Stimulated activated CD4-positive, alpha-beta T cell treated with anti-CD3 and anti-CD28 coated beads, Interleukin-12 subunit alpha, Interleukin-12 subunit beta, amount 100 ng/mL, for 24 hours (primary cell): ENCODE data around the gene DCAF4L1.

ENCODE experiments used
- DNase-seq, 2 experiments: peaks; one replicate each; pipeline ENCODE4 v3.0.0-alpha.2; 2020; ENCODE audit warnings: low read depth in 2 of 2

DCAF4L1 gene, protein sequence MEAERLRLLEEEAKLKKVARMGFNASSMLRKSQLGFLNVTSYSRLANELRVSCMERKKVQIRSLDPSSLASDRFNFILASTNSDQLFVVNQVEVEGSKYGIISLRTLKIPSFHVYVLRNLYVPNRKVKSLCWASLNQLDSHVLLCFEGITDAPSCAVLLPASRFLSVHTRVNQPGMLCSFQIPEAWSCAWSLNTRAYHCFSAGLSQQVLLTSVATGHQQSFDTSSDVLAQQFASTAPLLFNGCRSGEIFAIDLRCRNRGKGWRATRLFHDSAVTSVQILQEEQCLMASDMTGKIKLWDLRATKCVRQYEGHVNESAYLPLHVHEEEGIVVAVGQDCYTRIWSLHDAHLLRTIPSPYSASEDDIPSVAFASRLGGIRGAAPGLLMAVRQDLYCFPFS

DNA sequence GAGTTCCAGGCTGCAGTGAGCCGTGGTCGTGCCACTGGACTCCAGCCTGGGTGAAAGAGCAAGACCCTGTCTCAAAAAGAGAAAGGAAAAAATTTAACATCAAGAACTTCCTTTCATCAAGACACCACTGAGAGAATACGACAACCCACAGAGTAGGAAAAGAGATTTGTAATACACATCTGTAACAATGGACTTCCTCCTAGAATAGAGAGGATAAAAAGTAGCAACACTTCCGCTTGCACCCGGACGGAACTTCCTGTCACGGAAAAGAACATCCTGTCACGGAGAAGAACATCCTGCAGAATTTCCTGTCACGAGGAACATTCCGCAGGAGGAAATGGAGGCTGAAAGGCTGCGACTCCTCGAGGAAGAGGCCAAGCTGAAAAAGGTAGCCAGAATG is at the start of gene DCAF4L1:
Gene DCAF4L1 (plus strand): TSS at position 301 of the 400 bp plus-strand sequence. CDS start 37 bp downstream, at position 338.
- DNase-seq: no peak

DNA sequence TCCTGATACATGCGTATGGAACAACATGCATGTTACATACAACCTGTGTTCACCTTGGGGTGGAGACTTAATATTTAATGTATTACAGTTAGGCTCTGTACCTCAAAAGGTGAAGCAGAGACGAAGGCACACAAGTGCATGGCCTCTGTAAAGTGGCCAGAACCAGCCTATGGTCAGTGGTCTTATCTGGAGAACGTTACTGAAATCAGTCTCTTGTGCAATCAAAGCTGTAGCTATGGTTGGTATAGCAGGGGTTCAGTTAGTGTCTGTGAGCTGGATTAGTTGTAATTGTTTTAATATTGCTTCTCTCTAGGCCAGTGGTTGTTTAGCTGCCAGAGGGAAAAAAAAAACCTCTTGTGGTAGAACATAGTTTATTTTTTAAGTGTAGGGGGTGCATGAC is 48.6 kb upstream of the DCAF4L1 start:
- DNase-seq: no peak

DNA sequence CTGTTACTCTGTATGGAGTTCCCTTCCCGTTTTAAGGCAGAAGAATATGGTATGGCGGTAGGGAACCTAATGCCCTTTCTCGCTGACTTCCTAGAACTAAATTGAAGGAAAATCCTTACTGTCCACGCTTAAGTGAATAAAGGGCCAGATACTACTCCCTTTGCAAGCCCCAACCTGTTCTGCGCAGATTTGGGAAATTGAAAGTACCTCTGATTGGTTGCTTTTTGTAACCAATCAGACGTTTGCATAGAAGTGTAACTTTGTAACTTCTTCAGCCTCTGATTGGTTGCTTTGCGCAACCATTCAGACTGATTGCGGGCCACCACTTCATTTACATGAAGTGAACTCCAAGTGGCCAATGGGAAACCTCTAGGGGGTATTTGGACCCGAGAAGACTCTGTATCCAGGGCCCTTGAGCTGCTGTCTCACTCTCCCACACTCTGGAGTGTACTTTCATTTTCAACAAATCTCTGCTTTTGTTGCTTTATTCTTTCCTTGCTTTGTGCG is 47.5 kb upstream of the DCAF4L1 start:
- no peak for DNase-seq

DNA sequence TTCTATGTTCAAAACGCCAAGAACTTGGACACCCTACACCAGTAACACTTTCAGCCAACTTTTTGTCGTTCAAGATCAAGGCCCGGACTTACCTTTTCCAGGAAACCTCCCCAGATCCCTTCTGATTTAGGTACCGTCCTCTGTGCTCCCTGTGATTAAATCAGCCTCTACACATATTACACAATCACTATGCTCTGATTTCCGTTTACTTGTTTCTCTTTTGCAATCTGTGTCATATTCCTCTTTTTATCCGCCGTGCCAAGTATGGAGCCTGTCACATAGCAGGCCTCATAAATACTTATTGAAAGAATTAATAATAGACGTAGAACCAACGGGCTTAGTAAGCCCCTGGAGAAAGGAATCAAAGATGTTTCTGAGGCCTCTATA is 47.0 kb upstream of the DCAF4L1 start:
- no peak for DNase-seq

DNA sequence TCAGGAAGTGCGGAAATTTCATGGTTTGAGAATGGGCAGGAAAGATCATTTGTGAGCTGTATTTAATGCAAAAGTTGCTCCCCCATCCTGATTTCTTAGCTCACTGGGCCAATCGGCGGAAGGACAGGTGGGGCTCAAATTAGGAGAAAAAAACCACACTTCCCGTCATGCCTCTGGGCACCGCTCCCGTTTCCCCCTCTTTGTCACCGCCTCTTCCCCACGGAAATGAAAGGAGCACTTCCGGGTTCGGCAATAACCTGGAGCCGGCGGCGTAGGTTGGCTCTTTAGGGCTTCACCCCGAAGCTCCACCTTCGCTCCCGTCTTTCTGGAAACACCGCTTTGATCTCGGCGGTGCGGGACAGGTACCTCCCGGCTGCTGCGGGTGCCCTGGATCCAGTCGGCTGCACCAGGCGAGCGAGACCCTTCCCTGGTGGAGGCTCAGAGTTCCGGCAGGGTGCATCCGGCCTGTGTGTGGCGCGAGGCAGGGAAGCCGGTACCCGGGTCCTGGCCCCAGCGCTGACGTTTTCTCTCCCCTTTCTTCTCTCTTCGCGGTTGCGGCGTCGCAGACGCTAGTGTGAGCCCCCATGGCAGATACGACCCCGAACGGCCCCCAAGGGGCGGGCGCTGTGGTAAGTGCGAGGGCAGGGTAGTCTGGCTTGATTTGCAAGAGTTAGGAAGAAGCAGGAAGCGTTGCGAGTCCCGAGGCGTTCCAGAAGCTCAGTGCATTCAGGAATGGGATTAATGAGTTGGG is 46.5 kb upstream of the DCAF4L1 start, which contains the start of gene TMEM33:
Gene TMEM33 (plus strand): TSS at position 529 of the 751 bp plus-strand sequence. CDS start 56 bp downstream, at position 585.
- peak; percentile 67 to 74 for DNase-seq

DNA sequence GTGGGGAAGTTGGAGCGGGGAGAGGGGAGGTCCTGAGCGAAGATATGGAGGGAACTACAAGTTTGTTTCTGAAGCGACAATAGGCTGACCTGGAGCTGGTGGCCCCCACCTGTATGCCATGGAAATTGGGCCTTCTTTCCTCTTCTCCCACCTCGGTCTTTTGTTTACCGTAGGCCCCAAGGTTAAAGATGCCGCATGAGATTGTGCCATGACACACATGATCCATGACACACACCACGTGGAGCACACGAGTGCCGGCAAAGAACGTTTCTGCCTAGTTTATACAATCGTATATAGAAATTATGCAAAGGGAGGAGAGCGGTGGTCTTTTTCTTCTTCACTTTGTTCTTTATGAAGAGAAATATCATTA is 45.9 kb upstream of the DCAF4L1 start:
- DNase-seq: peak in 1 of 2 experiments; percentile 14

DNA sequence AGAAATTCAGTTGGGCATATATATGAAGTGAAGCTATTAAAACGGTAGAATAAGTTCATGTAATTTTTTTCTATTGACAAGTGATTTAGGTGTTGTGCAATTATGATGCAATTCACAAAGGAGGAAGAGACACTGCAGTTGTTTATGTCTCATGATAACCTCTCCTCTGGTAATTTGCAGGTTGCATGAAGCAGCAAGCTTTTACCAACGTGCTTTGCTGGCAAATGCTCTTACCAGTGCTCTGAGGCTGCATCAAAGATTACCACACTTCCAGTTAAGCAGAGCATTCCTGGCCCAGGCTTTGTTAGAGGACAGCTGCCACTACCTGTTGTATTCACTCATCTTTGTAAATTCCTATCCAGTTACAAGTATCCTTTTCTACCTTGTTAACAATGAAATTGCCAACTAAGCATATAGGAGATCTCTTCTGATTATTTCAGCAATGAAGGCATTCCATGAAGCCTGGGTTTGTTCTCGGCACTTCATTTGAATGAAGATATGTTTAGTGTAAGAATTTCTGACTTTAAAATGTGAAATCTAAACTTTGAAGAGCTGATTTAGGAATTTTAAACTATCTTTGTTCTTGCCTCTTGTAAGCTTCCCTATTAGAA is 42.4 kb upstream of the DCAF4L1 start:
- DNase-seq: no peak

DNA sequence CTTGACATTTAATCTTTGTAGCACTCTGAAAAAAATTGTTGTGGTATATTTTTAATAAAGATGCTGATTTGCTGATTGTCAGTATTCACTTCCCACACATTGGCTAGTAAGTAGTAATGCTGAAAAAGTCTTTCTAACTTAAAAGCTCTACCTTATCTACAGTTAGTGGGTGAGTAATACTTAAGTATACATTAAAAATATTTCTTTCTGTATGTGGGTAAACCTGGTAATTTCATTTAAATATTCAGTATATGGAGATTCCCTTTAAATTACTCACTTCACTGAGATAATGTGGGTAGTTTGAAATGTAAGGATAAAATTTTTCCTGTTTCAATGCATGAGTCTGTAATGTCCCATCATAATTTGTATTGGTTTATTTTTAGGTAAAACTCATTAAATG is 40.7 kb upstream of the DCAF4L1 start:
- no peak for DNase-seq

DNA sequence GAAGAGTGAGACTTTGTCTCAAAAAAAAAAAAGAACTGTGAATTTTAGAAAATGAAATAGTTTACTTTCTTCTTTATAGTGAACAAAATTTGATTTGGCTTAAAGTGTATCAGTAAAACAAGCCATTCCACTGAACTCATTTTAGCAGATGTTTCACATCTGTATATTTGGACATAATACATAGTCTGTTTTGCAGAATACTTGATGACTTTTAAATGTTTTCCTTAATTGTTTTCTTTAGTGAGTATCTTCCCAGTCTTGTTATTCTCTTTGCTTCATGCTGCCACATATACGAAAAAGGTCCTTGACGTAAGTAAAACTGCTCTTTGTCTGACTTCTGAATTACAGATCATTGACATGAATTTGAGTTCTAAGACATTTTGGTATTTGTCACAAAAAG is 38.0 kb upstream of the DCAF4L1 start:
- no peak for DNase-seq

DNA sequence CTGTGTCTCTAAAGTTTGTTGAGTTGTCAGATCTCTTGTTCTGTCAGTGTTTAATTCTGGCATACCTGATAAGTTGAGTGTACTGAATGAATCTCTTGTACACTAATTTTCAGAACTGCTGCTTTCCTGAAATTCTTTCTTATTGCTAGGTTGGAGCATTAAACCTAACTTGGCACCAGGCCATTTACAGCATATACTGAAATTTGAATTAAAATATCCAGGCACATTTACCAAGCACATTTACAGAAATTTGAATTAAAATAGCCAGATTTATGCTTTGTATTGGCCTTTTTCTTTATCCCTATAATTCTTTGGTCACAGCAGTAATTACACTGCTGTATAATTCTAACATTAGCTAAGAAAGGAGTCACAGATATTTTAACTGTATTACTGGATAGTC is 37.5 kb upstream of the DCAF4L1 start:
- DNase-seq: no peak

DNA sequence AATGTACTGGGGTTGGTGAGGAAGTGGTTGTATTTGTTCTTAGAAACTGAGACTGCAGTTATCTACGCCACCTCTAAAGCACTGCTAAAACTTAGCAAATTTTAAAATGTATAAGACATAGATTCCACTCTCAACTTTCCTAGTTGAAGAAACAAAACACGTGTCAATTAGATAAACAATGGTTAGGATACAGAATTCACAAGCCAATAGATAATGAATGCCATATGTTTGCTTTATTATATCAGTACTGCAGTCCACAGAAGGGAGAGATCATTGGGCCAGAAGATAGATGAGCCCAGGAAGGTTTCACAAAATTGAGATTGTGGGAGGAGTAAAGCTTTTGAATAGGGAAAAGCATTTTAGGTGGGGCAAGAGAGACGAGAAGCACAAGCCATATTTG is 32.0 kb upstream of the DCAF4L1 start:
- DNase-seq: no peak

DNA sequence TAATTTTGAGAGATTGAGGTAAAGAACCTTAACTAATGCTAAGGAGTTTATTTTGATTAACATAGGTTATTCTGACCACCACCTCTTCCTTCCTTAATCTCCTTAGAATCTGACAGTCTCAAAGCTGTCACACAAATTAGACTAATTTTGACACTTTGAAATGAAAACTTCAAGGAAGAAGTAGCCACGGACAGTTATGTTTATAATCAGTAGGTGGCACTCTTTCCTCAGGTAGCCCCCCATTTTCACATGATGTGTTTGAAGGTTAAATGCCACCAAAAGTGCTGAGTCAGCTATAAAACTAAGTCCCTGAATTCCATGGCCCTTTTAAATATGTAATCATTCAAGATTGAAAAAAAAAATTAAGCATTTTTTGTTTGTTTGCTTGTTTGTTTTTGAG is 23.9 kb upstream of the DCAF4L1 start:
- DNase-seq: no peak

DNA sequence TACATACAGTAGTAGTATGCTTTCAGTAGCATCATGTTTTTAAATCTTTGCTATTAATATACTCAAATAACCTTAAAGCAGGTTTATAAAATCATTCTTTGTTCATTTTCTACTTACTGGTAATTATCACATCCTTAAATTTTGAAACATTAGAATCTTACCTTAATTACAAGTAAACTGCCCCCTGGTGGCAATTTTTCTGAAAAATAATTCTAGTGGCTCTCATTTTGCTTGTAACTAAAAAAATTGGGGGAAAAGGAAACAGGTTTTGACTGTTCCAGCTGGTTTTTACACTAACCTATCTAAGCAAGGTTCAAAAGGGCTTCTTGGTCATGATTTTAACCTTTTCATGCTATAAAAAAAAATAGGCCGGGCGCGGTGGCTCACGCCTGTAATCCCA is 18.5 kb upstream of the DCAF4L1 start:
- DNase-seq: no peak

DNA sequence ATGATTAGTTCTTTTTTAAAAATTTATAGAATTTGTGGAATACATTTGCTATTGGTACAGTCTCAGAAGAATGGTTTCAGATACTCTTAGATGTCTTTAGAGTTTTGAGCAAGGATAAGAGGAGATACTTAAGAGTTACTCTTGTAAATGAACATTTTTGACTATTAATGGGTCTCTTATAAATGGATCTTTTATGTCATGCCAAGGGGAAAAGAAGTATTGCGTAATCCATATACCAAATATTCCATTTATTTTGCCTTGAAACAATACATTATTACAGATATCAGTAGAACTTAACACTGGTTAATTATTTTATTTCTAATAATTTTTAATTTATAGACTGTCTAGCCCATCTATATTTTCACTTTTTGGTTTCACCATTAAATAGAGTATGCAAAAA is 17.2 kb upstream of the DCAF4L1 start:
- DNase-seq: no peak

DNA sequence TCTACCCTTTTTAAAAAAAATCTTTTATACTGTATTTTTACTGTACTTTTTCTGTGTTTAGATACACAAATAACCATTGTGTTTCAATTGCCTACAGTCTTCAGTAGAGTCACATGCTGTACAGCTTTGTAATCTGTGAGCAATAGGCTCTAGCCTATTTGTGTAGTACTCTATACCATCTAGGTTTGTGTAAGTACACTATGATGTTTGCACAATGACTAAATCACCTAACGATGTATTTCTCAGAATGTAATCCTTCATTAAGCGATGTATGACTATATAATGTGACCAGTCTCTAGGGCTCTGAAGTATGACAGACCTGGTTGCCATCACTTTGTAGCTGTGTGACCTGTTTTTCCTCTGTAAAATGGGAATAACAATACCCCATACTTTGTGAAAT is 14.2 kb upstream of the DCAF4L1 start:
- DNase-seq: no peak

DNA sequence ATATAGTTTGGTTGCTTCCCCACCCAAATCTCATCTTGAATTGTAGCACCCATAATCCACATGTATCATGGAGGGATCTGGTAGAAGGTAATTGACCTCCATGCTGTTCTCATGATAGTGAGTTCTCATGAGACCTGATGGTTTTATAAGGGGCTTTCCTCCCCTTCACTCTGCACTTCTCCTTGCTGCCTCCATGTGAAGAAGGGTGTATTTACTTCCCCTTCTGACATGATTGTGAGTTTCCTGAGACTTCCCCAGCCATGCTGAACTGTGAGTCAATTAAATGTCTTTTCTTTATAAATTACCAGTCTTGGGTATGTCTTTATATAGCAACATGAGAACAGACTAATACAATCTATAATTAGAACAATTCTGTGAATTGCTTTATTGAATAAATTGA is 11.9 kb upstream of the DCAF4L1 start:
- no peak for DNase-seq

DNA sequence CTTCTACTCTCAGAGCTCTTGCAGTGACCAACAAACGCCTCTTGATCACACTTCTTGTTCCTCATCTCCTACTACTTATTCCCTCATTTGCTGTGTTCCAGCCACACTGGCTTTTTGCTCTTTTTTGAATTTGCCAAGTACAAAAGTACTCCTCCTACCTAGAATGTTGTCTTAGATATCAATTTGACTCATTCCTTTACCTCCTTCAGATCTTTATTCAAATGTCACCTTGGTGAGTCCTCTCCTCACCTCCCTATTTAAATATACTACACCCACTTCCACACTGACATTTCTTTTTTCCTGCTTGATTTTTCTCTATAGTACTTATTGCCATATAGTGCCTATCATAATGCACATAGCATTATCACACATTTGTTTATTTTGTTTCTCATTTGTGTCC is 6.2 kb upstream of the DCAF4L1 start:
- no peak for DNase-seq

DNA sequence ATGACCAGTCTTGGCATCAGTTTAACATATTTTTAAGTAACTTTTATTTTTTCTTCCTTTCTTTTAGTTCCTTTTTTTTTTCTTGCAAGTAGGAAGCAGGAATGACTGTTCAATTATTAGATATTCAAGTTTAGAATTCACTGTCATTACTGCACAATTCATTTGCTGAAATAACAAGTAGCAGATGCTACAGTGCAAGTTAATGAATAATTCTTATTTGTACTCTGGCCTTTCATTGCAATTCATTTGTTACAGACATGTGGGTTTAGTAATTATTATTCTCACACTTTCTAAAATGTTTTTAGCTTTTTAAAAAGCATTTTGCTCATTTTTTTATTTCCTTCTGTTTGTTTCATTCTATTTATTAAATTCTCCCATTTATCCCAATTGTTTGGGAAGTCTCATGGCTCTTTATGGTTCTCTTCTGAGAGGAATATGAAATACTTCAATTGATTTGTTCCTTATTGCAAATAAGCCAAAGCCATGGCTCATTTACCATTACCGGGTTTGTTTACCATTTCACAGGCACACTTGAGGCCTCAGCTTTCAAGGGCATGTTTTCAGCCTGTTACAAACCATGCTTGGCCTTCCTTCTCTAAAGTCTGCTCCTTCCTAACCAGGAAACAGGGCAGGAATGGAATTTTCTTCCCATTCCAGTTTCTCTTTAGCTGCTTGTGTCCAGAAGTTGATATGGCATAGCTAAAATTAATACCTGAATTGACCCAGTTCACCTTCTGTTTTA is 4.6 kb upstream of the DCAF4L1 start:
- DNase-seq: no peak

DNA sequence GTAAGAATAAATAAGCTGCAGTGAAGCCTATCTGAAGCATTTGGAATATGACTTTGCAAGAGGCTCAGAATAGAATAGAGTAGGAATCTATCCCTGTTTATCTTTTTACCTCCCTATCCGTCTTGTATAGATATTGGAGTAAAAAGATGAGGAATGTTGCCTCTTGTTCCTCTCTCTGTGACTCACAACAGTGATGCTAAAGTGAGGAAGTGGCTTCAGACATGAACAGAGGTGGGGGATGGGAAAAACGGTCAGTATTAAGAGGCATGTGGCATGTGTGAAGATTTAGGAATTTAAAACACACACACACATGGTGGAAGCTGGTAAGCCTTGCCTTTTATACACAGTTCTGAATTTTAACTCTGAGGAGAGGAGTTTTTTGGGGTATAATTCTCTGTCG is 3.8 kb upstream of the DCAF4L1 start:
- DNase-seq: no peak

DNA sequence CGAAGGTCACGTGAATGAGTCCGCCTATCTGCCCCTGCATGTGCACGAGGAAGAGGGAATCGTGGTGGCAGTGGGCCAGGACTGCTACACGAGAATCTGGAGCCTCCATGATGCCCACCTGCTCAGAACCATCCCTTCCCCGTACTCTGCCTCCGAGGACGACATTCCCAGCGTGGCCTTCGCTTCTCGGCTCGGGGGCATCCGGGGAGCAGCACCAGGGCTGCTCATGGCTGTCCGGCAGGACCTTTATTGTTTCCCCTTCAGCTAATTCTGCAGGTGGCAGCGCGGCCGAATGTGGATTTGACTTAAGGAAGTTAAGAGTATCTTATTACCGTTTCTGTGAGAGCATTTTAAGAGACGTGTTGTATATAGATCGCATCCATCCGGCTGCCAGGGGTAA is 1.2 kb downstream of the DCAF4L1 start:
- DNase-seq: no peak

DNA sequence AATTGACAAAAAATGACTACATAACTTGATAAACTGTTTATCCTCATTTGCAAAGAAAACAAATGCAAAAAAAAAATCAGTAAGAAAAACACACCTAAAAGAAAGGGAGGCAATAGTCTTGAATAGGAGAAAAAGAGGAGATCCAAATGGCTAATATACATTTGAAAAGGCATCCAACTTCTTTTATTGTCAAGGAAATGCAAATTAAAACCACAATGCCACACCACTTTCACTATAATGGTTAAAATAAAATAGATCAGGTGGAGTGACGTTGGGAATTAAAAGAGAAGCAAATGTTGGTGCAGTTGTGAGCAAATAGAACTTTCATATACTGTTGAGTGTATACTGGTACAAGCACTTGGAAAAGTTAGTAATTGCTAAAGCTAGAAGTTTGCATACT is 3.6 kb downstream of the DCAF4L1 start:
- DNase-seq: no peak

DNA sequence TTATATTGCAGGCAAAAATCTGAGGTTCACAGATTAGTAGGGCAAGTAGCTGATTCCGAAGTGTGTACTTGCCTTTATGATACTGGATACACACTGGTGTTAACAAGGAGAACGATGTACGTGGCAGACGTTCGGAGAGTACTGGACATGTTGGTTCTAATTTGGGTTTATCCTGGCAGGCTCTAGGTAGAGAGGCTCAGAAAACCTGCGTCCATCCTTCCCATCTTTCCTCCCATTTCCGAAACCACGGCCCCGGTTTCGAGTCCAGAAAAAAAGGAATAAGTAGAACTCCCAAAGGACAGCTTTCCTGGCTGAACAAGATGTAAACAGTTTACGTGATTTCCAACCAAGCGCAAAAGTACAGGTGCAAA is 8.4 kb downstream of the DCAF4L1 start:
- no peak for DNase-seq
